Sigmoid colon (tissue), 7 donors: ENCODE data around the gene CIDEA. TPM values are rescaled to one million over a fixed set of nuclear protein-coding genes. Genes with fewer than 3 reads are reported as not detected.

ENCODE experiments used
- DNase-seq: peaks from one replicate; pipeline ENCODE4 v3.0.0-alpha.2; 2019
- H3K27ac ChIP-seq, 4 donors: fragments of 200-600 bp; sonication (generic); one replicate each; pipeline ENCODE4 v1.5.1; 2016 to 2019; ENCODE audit warnings: mild to moderate bottlenecking in 1 of 4
- H3K27me3 ChIP-seq, 3 donors: fragments of 200-600 bp; sonication (generic); one replicate each; pipeline ENCODE4 v1.5.1; 2019; ENCODE audit warnings: mild to moderate bottlenecking in 1 of 3
- H3K36me3 ChIP-seq, 4 donors: fragments of 200-600 bp; sonication (generic); one replicate each; pipeline ENCODE4 v1.5.1; 2016 to 2019
- H3K4me1 ChIP-seq, 4 donors: fragments of 200-600 bp; sonication (generic); one replicate each; pipeline ENCODE4 v1.5.1; 2017 to 2019
- H3K4me3 ChIP-seq, 4 donors: fragments of 200-600 bp; sonication (generic); one replicate each; pipeline ENCODE4 v1.5.1; 2017 to 2019; ENCODE audit warnings: mild to moderate bottlenecking in 2 of 4, moderate library complexity in 1 of 4
- H3K9me3 ChIP-seq, 4 donors: fragments of 200-600 bp in 3 of 4; sonication (generic) in 3 of 4; one replicate each; pipeline versions ENCODE4 v1.5.1 to v1.6.1; 2013 to 2019
- CTCF ChIP-seq, 4 experiments: fragments of 450-650 bp in 3 of 4; fragments of 200-600 bp in 1 of 4; IDR thresholded peaks; one replicate each; pipeline ENCODE4 v1.5.1; 2016 to 2019; ENCODE audit warnings: antibody characterized with exemption in 4 of 4, mild to moderate bottlenecking in 3 of 4, moderate library complexity in 2 of 4
- EP300 ChIP-seq, 4 donors: sonication (generic); formaldehyde crosslinking; IDR thresholded peaks; one replicate each; pipeline ENCODE4 v1.6.1; 2017; ENCODE audit warnings: antibody characterized with exemption in 4 of 4
- POLR2A ChIP-seq, 2 donors: fragments of 450-650 bp; IDR thresholded peaks; one replicate each; pipeline ENCODE4 v1.6.1; 2016; ENCODE audit warnings: antibody characterized with exemption in 2 of 2, mild to moderate bottlenecking in 2 of 2, moderate library complexity in 2 of 2
- POLR2AphosphoS5 ChIP-seq, 4 donors: sonication (generic); formaldehyde crosslinking; IDR thresholded peaks; one replicate each; pipeline ENCODE4 v1.6.1; 2017; ENCODE audit warnings: antibody characterized with exemption in 4 of 4
- WGBS, 2 donors: extraction: QIAGEN DNeasy Blood & Tissue Kit; methylation state at CpG; one replicate each; pipeline ENCODE4 v1.1.7; 2013; 5-methylcytosine and 5-hydroxymethylcytosine counted together
- intact Hi-C: fragments of 100-400 bp; cut with DNase I; formaldehyde crosslinking; loops from one replicate; pipeline ENCODE4 v1.15.1; 2023
- polyA plus RNA-seq, 3 donors: library from polyadenylated mRNA; stranded (reverse); fragments of 200-250 nt; gene quantifications; one replicate each; pipeline ENCODE4 v1.2.3, GENCODE V29; 2013
- small RNA-seq, 3 donors: library from RNA; depleted of rRNA; stranded (forward); fragments of <200 nt; gene quantifications; one replicate each; pipeline ENCODE3, GENCODE V24; 2016
- total RNA-seq, 4 donors: library from RNA; depleted of rRNA; stranded (reverse); fragments of >200 nt; gene quantifications; one replicate each; pipeline ENCODE4 v1.1.0, GENCODE V29; 2016
- donor health status: healthy with polysubstance abuse.
- donor health status: Bipolar disorder and iron deficiency.
- donor health status: healthy.

The CIDEA gene
- total and polyA plus RNA-seq, 7 donors = 4.2 to 17.8 TPM; not detected in 5

GRCh38 chr18:12321333-12321732 is 67.2 kb downstream of the CIDEA start:
- intact Hi-C loops = no loop called here
- Histone ChIP-seq H3K4me3 (no peak overlapping the region), H3K36me3 (peaks cover 18 to 56% (median 29%) of the 10 kb centered on the region in 4 donors), H3K9me3 (no peaks in the 10 kb centered on the region), H3K4me1 (peaks cover 0 to 48% (median 33%) of the 10 kb centered on the region in 4 donors), H3K27me3 (no peaks in the 10 kb centered on the region), H3K27ac (peak overlapping the region; percentile 5 to 41 (median 34))
- WGBS, 2 donors = 64% methylated on average over 4 of the region's 4 CpGs
- peak; percentile 45 for DNase-seq
- TF ChIP-seq POLR2AphosphoS5 (IDR thresholded peaks at IDR 0.05) (no peak), EP300 (IDR thresholded peaks at IDR 0.05) (no peak), POLR2A (IDR thresholded peaks at IDR 0.05) (no peak), CTCF (IDR thresholded peaks at IDR 0.05) (no peak)

- WGBS, 2 donors = 98% methylated on average over 58 of the region's 58 CpGs
- Histone ChIP-seq H3K27ac (no peak overlapping the region), H3K4me3 (no peak overlapping the region), H3K36me3 (peaks cover 29 to 88% (median 42%) of the 10 kb centered on the region in 4 donors), H3K4me1 (peaks cover 0 to 31% (median 21%) of the 10 kb centered on the region in 4 donors), H3K27me3 (no peaks in the 10 kb centered on the region), H3K9me3 (no peaks in the 10 kb centered on the region)
- TF ChIP-seq POLR2A (IDR thresholded peaks at IDR 0.05) = no peak
- TF ChIP-seq CTCF (IDR thresholded peaks at IDR 0.05) = no peak
- no peak for TF ChIP-seq EP300 (IDR thresholded peaks at IDR 0.05)
- TF ChIP-seq POLR2AphosphoS5 (IDR thresholded peaks at IDR 0.05) = no peak
- DNase-seq = peak; percentile 63
- intact Hi-C loops = no loop called here
Measured at GRCh38 chr18:12324991-12325725, 71.0 kb downstream of the CIDEA start.

- H3K27ac ChIP-seq = peak overlapping the region in 3 of 4 donors; percentile 55 to 71 (median 64)
- TF ChIP-seq CTCF (IDR thresholded peaks at IDR 0.05) (no peak), POLR2A (IDR thresholded peaks at IDR 0.05) (no peak), EP300 (IDR thresholded peaks at IDR 0.05) (no peak), POLR2AphosphoS5 (IDR thresholded peaks at IDR 0.05) (no peak)
- 98% methylated on average over 29 of the region's 29 CpGs for WGBS, 2 donors
- intact Hi-C loops = no loop called here
- no peak overlapping the region for H3K4me3 ChIP-seq
- peaks cover 0 to 26% (median 18%) of the 10 kb centered on the region in 4 donors for H3K4me1 ChIP-seq
- peak; percentile 62 for DNase-seq
- no peaks in the 10 kb centered on the region for H3K27me3 ChIP-seq
- no peaks in the 10 kb centered on the region for H3K9me3 ChIP-seq
- H3K36me3 ChIP-seq = peaks cover 29 to 87% (median 42%) of the 10 kb centered on the region in 4 donors
Measured at GRCh38 chr18:12325726-12326245, 71.6 kb downstream of the CIDEA start.

GRCh38 chr18:12326711-12327460 is 72.7 kb downstream of the CIDEA start:
- 91 to 95% methylated on average over 12 of the region's 12 CpGs for WGBS, 2 donors
- Histone ChIP-seq H3K36me3 (peaks cover 29 to 81% (median 42%) of the 10 kb centered on the region in 4 donors), H3K27me3 (no peaks in the 10 kb centered on the region), H3K4me1 (peaks cover 0 to 18% (median 14%) of the 10 kb centered on the region in 4 donors), H3K27ac (peak overlapping the region; percentile 18 to 71 (median 60)), H3K4me3 (no peak overlapping the region), H3K9me3 (no peaks in the 10 kb centered on the region)
- intact Hi-C loops = no loop called here
- peak; percentile 60 for DNase-seq
- TF ChIP-seq POLR2A (IDR thresholded peaks at IDR 0.05) (no peak), POLR2AphosphoS5 (IDR thresholded peaks at IDR 0.05) (no peak), EP300 (IDR thresholded peaks at IDR 0.05) (no peak)

Small RNA genes lying within 50 kb of the gene (small RNA-seq; reads per million reads assigned to genes)
- 0 reads per million in 3 donors for gene RNU6-170P

Other genes with a start within 250 kb of the CIDEA start
- gene ANKRD62, start 160.5 kb upstream of the CIDEA start, total RNA-seq = under 1 TPM in 1 of 4 donors, not detected in 3; 0.55 TPM
- under 1 TPM in 1 of 3 donors, not detected in 2; 0.03 TPM for gene ANKRD62, start 160.5 kb upstream of the CIDEA start, polyA plus RNA-seq
- gene TUBB6, start 53.9 kb downstream of the CIDEA start, total RNA-seq = 100 to 1,000 TPM; 298 to 445 (median 376) TPM
- 10 to 100 TPM; 19.2 to 58.0 (median 42.6) TPM for gene TUBB6, start 53.9 kb downstream of the CIDEA start, polyA plus RNA-seq
- gene AFG3L2, start 122.9 kb downstream of the CIDEA start, total RNA-seq = 10 to 100 TPM; 31.4 to 43.7 (median 38.2) TPM
- gene AFG3L2, start 122.9 kb downstream of the CIDEA start, polyA plus RNA-seq = 10 to 100 TPM; 46.2 to 56.6 (median 55.7) TPM
- 1 to 10 TPM; 2.1 to 7.5 (median 3.0) TPM for gene PRELID3A, start 153.6 kb downstream of the CIDEA start, total RNA-seq
- gene PRELID3A, start 153.6 kb downstream of the CIDEA start, polyA plus RNA-seq = 1 to 10 TPM in 1 of 3 donors, under 1 TPM in 2; 0.60 to 2.2 (median 0.69) TPM